CMK (cell line): ENCODE data around the gene PPP1R13B.

ENCODE experiments used
- DNase-seq: peaks from one replicate; pipeline ENCODE4 v3.0.0-alpha.2; 2010; ENCODE audit warnings: low read depth

The PPP1R13B gene

DNA sequence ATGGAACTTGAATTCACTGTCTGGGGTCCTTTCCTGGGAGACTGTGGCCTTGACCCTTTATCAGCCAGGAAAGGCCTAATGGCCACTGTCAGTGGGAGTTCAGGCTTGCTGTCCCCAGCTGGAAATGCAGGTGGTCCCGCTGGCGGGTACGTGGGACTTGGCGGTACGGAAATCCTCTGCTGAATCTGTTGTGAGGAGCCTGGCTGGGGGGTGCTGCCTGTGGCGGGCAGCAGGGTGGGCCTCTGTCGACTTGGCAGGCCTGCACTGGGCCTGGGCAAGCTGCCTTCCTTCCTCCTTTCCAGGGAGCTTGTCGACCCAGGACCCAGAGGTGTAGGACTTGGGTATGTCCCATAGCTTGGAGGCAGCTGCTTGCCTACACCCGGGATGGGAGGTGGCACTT, 105.5 kb downstream of the PPP1R13B start:
- DNase-seq, result no peak

DNA sequence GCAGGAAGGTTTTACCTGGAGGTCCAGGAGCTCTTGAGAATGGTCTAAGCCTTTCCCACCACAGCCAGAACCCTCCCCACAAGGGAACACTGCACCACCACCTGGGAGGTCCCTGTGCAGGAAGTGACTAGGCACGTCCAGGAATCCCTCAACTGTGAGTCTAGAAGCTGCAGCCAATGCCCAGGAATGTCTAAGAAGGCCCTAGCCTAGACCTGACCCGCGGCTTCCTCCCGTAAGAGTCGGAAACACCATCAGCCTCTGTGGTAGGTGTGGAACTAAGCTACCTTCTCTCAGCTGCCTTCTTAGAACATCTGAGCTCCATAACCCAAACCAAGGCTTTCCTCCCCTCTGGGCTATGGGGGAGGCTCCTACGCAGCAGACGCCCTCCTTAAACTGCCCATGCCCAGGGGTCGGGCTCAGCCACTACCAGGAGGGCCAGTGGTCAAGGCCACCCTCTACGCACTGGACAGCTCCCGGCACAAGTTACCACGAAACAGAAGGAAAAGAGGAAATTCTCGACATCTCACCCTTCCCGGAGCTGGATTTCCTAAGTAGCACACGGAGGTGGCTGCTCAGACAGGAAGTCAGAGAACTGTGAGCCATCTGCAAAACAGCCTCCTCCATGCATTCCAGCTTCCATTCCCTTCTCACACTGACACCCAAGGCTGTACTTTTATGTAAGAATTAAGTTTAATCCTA, 106.2 kb downstream of the PPP1R13B start:
- DNase-seq, result no peak

DNA sequence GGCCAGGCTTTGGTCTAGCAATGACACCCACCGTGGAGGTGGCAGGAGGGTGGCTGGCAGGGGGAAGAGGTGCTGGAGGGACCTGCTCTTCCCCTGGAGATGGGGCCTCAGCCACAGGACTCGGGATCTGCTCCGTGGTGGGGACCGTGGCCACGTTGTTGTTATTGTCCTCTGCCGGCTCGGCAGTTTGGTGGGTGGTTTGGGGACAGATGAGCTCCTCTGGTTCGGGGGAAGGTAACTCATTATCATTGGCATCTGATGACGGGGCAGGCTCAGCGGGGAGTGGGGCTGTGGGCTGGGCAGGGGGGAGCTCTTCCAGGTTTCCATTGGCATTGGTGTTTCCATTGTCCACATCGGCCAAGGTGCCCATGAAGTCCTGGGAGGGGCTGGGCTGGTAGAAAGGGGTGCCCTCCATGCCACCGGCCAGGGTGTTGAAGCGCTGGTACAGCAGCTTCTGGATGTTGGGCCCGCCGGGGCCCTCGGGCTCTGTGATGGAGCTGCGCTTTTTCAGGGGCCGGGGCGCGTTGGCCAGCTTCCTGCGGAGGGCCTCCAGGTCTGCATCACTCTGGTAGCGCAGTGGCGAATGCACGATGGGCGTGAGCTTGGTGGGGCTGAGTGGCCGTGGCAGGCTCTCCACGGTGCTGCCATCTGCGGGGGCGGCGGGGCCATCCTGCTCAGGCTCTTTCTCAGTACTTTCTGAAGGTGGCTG, 107.4 kb downstream of the PPP1R13B start:
- no peak for DNase-seq

DNA sequence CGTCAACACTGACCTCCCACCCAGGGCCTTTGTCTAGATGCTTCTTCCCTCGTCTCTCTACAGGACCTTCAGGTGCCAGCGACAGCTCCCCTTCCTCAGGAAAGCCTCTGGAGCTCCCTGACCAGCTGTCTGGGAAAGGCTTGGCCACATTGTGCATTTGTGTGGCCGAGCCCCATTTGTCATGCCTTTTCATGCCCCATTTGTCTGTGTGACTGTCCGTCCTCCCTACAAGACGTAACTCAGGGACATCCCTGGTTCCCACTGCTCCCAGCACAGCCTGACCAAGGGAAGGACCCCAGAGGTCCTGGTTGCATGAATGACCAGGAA, 107.9 kb downstream of the PPP1R13B start:
- DNase-seq, result no peak

DNA sequence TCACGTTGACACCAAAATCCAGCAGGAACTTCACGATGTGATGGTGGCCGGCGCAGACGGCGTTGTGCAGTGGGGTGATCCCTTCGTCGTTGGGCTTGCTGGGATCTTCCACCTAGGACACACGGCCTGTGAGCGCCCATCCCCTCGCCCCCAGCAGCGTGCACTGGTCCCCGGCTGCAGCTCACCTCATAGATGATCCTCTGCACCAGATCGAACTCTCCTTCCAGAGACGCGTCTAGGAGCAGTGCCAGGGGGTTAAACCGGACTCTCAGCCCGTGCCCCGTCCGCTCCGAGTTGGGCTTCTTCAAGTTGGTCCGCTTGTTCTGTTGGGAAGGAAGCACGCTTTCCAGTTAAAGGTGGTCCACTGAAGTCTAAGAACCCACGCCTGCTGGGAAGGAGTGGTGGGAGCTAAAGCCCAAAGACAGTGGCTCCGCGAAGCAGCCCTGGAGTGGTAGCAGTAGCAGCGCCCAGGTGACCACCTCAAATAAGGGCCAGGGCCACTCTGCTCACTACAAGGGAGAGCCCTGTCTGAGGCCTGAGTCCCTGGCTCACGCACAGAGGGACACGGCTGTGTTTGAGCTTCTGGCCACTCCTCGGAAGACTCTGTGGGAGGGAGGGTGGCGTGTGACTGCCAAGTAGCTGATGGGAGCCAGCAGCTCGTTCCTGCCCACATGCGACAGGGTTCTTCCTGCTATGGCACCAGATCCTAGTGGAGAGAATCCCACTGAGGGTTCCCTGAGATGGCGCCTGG, 108.5 kb downstream of the PPP1R13B start:
- no peak for DNase-seq

- no peak for DNase-seq
Measured at GRCh38 chr14:103738166-103738565, 109.2 kb downstream of the PPP1R13B start.

DNA sequence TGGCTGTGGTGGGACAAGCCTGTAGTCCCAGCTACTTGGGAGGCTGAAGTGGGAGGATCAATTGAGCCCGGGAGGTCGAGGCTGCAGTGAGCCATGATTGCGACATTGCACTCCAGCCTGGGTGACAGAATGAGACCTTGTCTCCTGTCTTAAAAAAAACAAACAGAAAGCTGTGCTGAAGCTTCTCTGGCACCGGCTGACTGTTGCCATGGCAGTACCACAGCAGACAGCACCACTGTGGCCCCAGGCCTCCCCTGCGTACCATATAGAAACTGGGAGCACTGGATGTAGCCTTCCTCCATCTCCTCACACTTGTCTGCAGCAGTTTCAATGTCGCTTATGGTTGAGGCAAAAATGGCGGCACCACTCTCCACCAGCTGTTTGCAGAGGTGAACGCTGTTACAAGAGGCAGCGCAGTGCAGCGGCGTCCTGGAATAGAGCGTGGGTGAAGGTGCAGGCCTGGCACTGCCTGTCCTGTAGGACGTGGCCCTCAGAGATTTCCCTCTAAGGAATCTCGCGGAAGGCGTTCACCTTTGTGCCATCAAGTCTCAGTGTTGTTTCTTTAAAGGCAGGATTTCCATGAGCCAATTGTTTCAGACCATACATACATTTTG, 109.8 kb downstream of the PPP1R13B start:
- no peak for DNase-seq

- no peak for DNase-seq
Measured at GRCh38 chr14:103736546-103737431, 110.6 kb downstream of the PPP1R13B start.

DNA sequence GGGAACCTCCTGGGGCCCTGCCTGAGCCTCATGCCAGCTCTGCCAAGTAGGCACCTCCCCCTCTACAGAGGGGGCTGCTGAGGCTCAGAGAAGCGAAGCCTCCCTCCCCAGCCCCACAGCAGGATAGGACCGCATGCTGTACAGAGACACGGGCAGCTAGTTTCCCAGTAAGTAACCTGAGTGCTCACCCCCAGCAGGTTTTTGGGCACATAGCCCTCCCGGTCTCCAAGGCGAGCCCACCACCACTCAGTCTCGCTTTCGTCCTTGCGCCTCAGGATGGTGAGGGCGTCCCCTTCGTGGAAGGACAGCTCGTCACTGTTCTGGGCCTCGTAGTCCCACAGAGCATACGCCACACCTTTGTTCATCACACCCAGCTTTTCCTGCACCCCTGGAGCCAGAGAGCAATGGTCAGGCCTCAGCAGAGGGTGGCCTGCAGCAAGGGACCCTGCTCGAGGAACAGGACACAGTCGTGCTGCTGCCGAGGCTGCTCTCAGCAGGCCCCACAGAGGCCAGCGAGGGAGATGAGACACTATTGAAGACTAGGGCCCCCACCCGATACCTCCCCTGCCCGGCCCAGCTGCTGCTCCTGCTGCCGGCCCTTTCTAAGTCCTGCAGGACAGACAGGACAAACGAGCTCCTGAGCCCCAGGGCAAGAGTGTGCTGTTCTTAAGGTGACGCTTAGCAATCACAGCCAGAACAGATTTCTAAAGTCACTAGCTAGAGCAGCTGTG, 111.4 kb downstream of the PPP1R13B start:
- DNase-seq, result no peak

DNA sequence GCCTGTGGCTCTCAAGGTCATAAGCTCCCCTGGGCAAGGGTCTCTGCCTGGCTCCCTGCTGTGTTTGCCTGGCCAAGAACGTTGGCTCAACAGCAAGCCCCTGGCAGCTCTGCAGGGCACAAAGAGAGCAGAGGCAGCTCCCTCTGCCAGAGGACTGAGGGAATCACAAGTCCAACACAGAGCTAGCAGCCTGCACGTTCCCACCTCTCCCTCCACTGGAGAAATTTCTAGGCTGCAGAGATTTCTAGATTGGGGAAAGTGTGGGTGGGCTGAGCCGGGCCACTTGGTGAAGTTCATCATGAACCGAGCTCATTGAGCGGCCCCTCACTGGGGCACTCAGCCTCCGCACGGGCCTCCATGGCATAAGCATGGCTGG, 111.9 kb downstream of the PPP1R13B start:
- DNase-seq, result no peak

- DNase-seq, result no peak
Measured at GRCh38 chr14:103735022-103735421, 112.4 kb downstream of the PPP1R13B start.

- DNase-seq, result no peak
Measured at GRCh38 chr14:103734081-103734888, 113.1 kb downstream of the PPP1R13B start.

DNA sequence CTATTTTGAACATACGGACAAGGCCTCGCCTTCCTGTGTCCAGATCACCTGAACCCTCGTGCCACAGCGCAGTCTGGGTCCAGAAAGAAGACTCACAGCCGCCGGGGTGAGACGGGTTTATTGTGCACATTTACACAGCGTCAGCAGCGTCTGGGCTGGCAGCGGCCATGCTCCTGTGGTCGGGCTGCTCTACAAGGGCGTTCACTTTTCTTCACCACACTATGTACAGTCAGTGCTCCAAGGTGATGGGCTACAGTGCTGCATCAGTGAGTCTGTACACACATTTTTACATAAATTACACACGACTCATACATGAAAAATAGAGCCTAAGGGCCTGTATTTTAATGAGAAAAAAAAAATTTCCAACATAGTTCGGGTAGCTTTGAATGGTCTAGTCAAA, 113.7 kb downstream of the PPP1R13B start:
- no peak for DNase-seq

DNA sequence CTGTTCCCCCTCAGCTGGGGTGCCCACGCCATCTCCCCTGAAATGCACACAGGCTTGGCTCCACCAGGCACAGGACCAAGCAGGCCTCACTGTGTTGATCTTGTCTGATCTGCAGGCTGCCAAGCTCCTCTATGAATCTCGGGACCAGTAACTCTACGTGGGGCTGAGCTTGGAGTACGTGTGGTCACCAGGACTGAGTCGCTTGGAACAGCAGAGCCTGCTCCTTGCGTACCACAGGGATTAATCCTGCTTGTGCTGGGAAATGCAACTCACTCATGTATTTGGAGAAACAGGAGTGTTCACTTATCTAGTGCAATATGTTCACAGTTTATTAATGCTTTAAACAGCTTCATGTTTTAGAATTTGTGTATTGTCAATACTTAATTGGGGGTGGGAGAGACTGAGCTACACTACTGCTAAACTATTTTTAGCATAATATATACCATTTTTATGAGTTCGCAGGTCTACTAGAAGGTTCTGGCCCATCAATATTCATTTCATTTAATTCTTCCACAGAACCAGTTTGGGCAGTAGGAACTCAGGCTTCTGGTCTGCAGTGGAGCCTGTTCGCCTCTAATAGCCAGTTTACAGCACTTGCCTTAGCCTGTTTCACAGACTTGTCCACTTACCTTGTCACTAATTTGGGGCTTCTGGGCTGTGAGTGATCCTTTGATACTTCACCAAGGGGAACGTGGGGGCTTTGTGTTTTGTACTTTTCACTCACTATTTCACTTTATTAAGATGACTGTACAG, 114.3 kb downstream of the PPP1R13B start:
- DNase-seq, result no peak

DNA sequence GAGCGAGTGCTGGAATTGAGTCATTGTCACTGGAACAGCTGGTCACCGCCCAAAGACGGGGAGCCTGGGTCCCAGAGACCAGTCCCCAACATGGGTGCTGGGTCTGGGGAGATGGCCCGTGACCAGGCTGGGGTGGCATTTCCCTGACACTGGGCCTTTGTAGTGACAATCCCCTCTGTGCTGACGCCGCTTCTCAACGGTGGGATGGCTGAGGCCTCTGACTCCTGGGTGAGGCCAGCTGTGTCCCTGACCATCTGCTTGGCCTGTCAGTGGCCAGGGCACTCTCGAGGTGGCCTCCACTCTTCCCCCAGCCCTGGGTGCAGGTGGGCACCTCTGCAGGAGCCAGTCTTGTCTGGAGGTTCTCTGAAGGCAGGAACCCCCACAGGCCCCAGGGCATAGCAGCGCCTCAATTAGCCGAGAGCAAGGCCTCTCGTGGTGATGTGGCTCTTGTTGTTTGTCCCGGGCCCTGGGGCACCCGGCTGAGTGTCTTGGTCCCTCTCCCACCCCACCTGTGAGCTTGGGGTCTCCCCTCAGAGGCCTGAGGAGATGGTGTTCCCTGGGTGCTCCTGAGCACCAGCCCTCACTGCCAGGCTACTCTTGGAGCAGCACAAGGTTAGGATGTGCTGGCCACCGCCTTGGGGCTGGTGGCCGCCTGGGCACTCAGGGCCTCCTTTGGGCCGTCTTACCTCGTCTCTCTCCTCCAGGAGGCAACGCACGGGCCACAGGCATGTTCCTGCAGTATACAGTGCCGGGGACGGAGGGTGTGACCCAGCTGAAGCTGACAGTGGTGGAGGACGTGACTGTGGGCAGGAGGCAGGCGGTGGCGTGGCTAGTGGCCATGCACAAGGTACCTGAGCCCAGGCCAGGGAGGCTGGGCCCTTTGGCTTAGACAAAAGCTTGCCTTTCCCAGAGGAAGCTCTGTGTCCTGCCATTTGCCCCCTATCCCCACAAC, 115.2 kb downstream of the PPP1R13B start:
- DNase-seq, result no peak

- DNase-seq, result no peak
Measured at GRCh38 chr14:103731481-103731880, 115.9 kb downstream of the PPP1R13B start.

GRCh38 chr14:103730490-103731035, 116.8 kb downstream of the PPP1R13B start:
- peak; percentile 70 for DNase-seq
